Stimulated activated naive CD8-positive, alpha-beta T cell treated with anti-CD3 and anti-CD28 coated beads, Interleukin-15, Interleukin-2, amounts not matched to agents 100 U/mL and 50 U/mL, for 24 hours (primary cell): ENCODE results near the gene CRX.
A peak's percentile ranks its signal among the peaks of the same experiment; 100 is the strongest.
"Not testable (repeated sequence)": the region's sequence is repeated elsewhere in the genome, so short reads cannot be mapped to it uniquely, and the experiment has no call there.

Source experiments
- ATAC-seq: fragments of 150-1000 bp; cut with Tn5 transposase; one replicate; pipeline ENCODE4 v1.10.0; 2021
- DNase-seq: peaks from one replicate; pipeline ENCODE4 v3.0.0; 2021

CRX gene

DNA sequence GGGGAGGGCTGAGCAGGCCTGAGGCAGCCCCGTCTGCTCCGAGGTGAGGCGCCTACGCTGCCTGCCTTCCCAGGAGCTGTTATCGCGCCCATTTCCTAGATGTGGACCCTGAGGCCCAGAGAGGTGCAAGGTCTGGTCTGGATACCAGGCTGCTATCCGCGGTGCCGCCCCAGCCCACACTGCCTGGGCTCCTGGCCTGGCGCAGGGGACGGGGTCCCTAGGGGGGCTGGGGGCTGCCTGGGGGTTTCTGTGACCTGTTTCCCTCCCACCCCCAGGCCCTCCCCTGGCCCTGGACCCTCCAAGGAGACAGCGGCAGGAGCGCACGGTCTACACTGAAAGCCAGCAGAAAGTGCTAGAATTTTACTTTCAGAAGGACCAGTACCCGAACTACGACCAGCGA, 38.1 kb downstream of the CRX start:
- not testable (repeated sequence) for DNase-seq

DNA sequence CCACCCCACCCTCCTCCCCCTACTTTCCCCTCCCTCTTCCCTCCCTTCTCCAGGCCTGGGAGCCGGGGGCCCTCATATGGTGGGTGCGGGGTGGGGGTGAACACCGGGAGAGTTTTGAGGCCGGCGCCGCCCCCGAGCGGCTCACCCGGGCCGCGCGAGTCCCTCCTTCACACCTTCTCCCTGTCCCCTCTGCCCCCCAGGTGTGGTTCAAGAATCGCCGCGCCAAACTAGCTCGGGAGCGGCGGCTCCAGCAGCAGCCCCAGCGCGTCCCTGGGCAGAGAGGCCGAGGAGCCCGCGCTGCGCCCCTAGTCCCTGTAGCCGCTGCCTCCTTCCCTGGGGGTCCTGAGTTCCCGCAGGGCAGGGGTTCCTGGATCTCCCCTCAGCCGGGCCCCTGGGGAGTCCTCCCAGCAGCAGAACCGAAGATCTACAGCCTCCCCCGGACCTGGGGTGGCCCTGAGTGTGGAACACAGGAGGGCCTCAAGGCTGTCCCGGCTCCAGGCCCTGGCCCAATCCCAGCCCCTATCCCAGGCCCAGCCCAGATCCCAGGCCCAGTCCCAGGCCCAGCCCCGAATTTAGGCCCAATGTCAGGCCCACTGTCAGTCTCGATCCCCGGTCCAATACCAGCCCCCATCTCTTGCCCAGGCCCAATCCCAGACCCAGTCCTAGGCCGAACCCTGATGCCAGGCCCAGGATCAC, 39.0 kb downstream of the CRX start:
- ATAC-seq = peak; percentile 16
- no peak for DNase-seq

More for the DNA sequence above, 38.1 kb downstream of the CRX start:
- ATAC-seq = not testable (repeated sequence)

DNA sequence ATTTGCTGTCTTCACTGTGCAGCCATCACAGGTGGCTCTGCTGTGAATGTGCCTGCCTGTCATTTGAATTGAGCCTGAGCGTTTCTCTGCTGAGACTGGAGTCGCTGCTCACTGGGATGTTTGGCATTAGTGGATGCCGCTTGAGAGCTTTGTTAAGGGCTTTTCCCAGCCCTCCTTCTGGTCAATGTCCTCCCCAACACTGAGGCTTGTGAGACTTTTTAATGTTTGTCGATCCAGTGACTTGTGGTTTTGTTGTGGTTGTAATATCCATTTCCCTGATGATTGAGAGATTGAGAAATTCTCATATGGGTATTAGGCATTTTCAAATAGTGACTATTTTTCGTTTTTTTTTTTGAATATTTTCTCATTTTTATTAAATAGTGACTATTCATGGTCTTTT, 39.9 kb downstream of the CRX start:
- DNase-seq (no peak), ATAC-seq (no peak)

- DNase-seq = peak; percentile 95
- ATAC-seq = peak; percentile 89
Observed at GRCh38 chr19:47863514-47863936, 41.8 kb downstream of the CRX start.

GRCh38 chr19:47865166-47865565, 43.4 kb downstream of the CRX start:
- DNase-seq (no peak), ATAC-seq (no peak)

DNA sequence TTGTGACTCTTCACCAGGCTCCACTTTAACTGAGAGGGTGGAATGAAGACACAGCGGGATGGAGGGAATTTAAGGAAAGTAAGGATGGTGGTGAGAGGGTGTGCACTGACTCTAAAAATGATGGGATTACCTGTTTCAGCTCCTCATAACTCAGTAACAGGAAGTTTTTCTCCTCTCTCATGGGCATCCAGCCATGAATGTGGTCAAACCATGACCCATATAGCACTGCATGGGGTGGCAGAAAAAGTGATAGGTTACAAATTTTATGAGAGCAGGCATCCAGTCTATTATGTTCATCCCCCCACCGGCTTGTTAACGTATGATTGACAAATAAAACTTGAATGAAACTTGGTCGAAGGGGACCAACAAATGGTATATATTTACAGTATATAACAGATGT, 57.2 kb downstream of the CRX start:
- DNase-seq = no peak
- ATAC-seq = no peak

DNA sequence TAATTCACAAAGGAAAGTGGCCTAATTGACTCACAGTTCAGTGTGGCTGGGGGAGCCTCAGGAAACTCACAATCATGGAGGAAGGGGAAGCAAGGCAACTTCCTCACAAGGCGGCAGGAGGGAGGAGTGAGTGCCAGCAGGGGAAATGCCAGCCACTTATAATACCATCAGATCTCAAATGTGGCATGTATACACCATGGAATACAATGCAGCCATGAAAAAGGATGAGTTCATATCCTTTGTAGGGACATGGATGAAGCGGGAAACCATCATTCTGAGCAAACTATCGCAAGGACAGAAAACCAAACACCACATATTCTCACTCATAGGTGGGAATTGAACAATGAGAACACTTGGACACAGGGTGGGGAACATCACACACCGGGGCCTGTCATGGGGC, 57.6 kb downstream of the CRX start:
- ATAC-seq, DNase-seq: not testable (repeated sequence)

- ATAC-seq (no peak), DNase-seq (no peak)
Observed at GRCh38 chr19:47881757-47882156, 60.0 kb downstream of the CRX start.

DNA sequence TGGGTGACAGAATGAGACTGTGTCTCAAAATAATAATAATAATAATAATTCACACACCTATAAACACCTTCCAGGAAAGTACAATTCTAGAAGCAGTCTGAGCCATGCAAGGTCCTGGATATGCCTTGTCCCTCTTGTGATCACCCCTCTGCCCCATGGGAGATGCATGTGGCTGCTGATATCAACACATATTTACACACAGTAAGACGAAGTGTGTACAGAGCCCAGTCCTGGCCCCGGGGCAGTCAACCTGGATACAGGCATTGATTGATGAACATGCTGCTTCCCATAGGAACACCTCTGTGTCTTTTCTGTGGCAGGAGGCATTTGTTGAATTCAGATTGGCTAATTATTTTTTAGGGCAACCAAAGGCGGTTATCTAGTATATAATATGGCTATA, 61.2 kb downstream of the CRX start:
- no peak for DNase-seq

DNA sequence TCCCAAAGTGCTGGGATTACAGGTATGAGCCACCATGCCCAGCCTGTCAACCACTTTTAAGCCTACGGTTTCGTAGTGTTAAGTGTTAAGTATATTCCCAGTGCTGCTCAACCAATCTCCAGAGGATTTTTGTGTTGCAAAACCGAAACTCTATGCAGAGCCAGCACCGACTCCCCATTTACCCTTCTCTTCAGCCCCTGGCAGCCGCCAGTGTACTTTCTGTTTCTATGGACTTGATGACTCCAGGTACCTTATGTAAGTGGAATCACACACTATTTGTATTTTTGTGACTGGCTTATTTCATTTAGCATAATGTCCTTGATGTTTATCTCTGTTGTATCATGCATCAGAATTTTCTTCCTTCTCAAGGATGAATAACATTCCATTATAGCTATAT, 63.3 kb downstream of the CRX start:
- ATAC-seq = no peak
- DNase-seq = no peak

More for the DNA sequence above, 61.2 kb downstream of the CRX start:
- no peak for ATAC-seq

DNA sequence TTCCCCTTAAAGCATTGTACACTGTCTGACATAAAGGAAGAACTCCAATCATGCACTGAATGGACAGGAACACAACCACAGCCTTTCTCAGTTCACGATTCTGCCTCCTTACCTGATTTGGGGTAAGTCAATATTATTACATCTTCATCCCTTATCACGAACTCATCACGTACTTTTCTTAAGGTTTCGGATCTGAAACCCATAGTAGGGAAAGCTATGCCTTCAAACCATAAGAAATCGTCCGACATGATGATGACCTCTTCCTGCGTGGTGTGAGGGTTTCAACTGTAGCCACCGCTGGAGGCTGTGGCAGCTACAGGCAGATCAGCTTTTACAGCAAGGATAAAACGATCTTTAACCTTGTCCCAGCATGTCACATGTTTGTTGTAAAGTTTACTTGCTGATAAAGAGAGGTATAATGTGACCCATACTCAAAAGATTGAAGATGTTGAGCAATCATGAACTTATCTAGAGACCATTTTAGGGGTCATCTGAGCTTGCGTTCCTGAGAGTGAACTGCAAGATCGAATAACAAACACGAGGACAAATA, 64.3 kb downstream of the CRX start, which contains the start of gene SULT2A1:
Gene SULT2A1 (minus strand): TSS at position 306 of the 550 bp plus-strand sequence. CDS start 58 bp downstream, at position 248.
- ATAC-seq (no peak), DNase-seq (no peak)

GRCh38 chr19:47890865-47891621, 69.3 kb downstream of the CRX start:
- ATAC-seq (no peak), DNase-seq (no peak)

DNA sequence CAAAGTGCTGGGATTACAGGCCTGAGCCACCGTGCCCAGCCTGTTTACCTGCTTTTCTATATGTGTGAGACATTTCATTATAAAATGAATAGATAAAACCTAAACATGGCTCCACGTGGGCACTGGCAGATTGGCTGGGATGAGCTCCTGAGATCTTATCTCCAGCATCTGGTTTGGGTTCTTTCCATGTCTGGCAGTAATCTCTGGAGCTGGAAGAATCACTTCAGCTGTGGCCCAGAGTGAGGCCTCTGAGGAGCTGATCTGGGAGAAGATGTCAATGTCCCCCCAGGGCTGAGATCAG, 69.8 kb downstream of the CRX start:
- ATAC-seq (no peak), DNase-seq (no peak)

GRCh38 chr19:47891923-47892666, 70.4 kb downstream of the CRX start:
- no peak for DNase-seq
- no peak for ATAC-seq
